HG02870 (cell line): Measurements from ENCODE around the gene TRMT61B.

Experiments
- ATAC-seq: cut with Tn5 transposase; IDR thresholded peaks from one replicate; pipeline ENCODE4 v1.9.1; 2021; ENCODE audit warnings: mild to moderate bottlenecking, moderate library complexity; ENCODE audit not compliant: unreplicated experiment

Gene TRMT61B

DNA sequence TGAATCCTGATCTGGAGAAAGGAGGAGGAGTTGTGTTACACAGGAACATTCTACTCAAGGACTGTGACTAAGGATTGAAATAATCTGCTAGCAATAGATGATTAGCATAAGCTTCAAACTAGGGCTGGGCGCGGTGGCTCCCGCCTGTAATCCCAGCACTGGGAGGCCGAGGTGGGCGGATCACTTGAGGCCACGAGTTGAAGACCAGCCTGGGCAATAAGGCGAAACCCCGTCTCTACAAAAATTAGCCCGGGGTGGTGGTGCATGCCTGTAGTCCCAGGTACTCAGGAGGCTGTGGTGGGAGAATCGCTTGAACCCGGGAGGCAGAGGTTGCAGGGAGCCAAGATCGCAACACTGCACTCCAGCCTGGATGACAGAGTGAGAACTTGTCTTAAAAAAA lies 1.5 kb downstream of the TRMT61B start:
- no peak for ATAC-seq

DNA sequence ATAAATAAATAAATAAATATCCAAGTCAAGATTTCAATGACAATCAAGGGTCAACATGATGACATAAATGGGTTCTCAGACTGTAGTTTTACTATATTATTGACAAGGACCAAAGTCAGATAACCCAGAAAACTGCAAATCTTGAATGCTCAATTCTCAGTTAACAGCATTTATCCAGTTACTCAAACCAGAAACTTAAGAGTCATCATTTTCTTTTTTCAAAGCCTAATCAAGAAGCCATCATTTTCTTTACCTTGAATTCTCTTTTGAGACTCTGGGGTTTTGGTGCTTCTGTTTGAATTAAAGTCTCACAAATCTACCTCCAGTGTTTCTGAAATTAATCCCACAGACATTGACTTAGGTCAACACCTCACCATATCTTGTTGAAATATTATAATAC lies 14.1 kb downstream of the TRMT61B start:
- no peak for ATAC-seq

DNA sequence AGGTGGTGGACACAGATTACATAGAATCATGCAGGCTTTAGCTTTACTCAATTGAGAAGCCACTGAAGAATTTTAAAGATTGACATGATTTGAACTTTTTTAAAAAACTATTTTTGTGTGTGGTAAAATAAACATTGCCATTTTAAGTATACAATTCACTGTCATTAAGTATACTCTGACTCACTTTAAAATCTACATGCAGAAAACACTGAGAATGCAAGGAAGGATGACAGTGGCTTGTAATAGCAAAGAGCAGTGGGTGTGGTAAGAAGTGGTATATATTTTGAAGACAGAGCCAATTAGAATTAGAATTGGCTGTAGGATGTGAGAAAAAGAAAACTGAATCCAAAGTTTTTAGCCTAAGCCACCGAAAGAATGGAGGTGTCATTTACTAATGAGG lies 14.9 kb downstream of the TRMT61B start:
- ATAC-seq: no peak

DNA sequence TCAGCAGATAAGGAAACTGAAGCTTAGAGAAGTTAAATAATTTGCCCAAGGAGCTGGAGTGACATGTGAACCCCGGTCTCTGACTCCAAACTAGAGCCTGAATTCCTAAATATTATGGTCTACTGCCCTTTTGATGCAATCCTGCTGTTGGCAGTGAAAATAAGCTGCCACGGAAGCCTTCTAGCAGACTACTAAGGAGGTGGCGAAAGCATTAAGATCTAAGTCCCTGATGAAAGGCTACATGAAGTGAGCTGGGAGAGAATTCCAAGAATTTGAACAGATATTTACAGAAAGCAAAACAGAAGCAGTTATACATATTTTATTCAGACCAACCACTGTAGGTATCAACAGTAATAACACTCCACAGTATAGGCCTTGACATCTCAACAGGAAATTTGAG lies 28.1 kb downstream of the TRMT61B start:
- no peak for ATAC-seq

DNA sequence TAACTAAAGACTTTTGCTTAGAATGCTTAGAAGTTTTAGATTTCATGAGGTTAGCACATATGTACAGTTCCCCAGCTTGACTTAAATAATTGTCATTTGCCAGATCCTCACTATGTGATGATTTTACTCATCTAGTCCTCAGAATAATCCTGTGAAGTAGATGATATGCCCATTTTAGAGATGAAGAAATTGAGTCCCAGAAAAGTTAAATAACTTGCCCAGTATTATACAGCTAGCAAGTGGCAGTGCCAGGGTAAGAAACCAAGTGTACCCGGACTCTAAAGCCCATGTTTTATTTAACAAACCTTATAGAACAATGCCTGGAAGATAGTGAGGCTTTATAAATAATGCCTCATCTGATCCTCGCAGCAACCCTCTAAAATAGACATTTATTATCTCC lies 31.1 kb downstream of the TRMT61B start:
- ATAC-seq: no peak

DNA sequence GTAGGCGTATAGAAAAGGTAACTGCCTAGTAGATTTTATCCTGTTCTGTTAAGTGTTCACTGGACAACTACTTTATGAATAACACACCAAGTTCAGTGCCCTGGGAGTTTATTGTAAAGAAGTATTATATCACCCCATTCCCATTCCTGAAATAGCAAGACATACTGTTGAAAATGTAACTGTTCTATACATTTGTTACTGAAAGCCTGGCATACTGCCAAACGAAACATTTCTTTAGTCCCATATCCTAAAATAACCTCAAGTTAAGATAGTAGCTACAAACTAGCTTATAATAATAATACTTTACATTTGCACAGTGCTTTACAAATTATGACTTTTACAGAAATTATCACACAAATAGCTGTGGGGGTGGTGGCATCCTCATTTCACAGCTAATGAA lies 34.3 kb downstream of the TRMT61B start:
- ATAC-seq: no peak

DNA sequence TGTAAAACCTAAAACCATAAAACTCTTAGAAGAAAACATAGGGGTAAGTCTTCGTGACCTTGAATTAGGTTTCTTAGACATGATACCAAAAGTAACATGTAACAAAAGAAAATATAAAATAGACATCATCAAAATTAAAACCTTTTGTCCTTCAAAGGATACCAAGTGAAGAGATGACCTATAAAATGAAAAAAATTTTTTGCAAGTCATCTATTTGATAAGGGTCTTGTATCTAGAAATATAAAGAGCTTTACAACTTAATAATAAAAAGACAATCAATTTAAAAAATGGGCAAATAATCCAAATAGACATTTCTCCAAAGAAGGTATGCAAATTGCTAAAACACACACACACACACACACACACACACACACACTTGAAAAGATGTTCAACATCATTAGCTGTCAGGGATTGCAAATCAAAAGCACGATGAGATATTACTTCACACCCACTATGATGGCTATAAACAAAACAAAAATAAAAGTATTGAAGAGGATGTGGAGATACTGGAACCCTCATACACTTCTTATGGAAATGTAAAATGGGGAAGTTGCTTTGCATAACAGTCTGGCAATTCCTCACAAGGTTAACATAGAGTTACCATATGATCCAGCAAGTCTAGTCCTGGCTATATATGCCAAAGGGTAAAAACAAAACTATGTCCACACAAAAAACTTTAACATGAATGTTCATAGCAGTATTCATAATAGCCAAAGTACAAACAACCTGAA lies 36.2 kb downstream of the TRMT61B start:
- no peak for ATAC-seq

DNA sequence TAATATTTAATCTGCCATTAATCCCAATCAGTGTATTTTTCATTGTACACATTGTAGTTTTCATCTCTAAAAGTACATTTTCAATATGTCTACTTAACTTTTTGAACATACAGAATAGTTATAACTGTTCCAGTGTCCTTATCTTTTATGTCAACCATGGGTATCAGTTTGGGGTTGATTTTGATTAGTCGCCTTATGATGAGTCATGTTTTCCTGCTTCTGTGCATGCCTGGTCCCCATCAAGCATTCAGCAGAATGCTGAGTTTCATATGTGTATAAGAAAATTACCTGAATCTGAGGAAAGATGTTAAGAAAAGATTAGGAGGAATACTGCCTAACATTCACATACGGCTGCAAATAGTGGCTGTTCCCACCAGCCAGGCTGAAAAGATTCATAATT lies 41.7 kb downstream of the TRMT61B start:
- ATAC-seq: no peak

DNA sequence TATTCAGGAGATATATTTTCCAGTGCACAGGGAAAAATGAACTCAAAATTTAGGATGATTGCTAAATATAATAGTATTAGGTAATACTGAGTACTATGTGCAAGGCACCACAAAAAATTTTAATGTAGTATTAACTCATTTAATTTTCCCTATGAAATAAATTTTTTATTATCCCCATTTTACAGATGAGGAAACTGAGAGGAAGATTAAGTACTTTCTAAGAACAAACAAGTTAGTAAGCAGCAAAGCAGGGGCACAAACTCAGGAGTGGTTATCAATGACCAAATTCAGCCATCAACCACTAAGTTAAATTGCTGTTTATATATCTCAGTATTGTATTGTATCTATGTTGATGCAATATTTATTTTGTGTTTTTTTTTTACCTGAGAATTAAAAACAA lies 45.2 kb downstream of the TRMT61B start:
- ATAC-seq: no peak

DNA sequence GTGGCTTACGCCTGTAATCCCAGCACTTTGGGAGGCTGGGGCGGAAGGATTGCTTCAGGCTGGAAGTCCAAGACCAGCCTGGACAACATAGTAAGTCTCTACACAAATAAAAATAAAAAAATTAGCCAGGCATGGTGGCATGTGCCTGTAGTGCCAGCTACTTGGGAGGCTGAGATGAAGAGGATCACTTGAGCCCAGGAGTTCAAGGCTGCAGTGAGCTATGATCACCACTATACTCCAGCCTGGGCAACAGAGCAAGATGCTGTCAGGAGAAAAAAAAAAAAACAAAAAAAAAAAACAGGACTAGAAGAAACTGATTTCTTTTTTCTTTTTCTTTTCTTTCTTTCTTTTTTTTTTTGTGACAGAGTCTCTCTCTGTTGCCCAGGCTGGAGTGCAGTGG lies 45.9 kb downstream of the TRMT61B start:
- no peak for ATAC-seq

DNA sequence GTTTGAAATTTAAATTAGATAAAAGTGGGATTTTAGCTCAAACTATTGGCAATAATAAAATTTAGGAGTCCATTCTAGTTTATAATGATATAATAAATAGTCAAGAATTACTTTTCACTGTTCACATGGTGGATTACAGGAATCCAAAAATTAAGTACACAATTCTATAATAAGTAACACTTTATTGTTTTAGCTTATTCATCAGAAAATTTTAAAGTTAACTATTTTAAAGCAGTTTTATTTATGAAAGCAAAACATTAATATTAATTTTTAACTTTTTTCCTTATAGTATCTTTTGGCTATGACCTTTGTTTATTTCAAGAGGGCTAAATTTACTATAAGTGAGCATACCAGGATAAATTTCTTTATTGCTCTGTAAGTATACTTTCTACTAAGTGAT lies 48.1 kb downstream of the TRMT61B start:
- ATAC-seq: no peak

DNA sequence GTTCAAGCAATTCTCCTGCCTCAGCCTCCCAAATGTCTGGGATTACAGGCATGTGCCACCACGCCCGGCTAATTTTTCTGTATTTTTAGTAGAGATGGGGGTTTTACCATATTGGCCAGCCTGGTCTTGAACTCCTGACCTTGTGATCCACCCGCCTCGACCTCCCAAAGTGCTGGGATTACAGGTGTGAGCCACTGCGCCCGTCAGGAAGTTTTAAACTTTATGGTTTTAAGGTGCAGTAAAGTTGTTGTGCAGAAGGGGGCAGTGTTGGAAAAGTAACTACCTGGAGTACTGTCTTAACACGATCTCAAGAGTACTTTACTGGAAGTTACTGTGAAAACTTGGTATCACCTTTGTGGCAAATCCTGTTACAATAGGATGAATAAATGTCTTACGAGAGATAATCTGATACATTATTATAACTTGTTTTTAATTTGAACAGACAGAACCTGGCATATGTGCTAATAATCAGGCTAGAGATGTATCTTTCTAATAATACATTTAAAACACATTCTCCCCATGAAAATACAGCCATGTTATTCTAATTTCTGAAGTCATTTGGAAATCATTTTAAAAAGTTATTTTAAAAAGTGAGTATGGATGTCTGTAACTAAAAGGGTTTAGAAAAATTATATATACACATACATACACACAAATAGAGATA lies 48.7 kb downstream of the TRMT61B start:
- no peak for ATAC-seq

DNA sequence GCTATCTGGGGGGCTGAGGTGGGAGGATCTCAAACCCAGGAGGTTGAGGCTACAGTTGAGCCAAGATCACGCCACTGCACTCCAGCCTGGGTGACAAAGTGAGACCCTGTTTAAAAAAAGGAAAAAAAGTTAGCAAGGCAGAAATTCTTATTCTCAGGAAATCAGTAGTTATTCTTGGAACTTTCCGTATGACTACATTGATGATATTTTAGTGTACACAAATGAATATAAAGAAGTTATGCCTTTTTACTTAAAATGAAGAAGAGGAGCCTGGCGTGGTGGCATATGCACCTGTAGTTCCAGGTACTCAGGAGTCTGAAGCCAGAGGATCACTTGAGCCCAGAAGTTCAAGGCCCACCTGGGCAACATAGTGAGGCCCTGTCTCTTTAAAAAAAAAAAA lies 52.1 kb downstream of the TRMT61B start:
- ATAC-seq: no peak

DNA sequence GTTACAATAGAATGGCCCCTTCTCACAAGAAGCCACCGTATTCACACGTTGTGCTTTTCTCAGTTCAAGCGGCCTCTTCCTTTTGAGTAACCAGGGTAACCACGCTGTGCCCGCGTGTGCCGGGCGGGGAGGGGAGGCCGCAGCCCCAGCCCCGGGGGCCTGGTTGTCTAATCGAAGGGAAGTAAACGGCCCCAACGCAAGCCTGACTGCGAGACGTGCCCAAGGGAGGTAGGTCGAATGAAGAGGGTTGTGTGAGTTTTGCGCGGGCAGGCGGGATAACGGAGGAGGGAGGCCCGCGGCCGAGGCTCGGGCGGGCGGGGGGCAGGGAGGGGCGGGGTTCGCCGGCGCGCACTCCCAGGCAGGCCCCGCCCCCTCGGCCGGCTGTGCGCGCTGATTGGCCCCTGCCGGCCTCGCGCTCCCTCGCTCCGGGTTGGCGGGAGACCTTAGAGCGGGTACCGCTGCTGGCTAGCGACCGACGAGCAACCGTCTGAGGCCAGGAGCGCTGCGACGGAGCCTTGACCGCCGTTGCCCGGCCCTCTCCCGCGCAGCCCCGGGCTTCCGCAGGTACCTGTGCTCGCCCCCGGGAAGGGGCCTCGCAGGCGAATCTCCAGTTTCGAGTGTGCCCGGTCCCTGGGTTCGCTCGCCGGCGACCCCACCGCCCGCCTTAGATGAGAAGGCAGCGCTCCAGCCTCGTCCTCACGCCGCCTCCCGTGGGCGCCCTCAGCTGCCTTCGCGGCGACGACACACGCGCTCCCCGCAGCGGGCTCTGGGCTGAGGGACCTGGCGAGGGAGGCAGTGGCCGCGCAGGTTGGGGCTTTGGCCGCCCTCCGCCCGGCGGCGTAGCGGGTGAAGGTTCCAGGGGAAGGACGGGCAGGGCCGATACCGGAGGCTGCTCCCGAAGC lies 59.5 kb downstream of the TRMT61B start, which contains the start of gene SPDYA:
Gene SPDYA, plus strand, starts transcription at position 451 of the 902 bp plus-strand sequence. CDS start 5,181 bp downstream, outside the sequence.
- peak; percentile 68 for ATAC-seq

DNA sequence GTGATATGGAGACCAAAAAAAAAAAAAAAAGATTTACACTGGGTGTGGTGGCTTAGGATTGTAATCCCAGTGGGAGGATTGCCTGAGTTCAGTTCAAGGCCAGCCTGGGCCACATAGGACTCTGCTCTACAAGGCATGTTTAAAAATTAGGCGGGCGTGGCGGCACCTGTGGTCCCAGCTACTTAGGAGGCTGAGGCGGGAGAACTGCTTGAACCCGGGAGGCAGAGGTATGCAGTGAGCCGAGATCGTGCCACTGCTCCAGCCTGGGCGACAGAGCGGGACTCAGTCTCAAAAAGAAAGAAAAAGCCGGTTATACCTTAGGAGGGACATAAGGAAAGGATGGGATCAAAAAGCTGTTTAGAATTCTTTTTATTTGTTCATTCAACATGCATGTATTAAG lies 60.2 kb downstream of the TRMT61B start:
- ATAC-seq: no peak

DNA sequence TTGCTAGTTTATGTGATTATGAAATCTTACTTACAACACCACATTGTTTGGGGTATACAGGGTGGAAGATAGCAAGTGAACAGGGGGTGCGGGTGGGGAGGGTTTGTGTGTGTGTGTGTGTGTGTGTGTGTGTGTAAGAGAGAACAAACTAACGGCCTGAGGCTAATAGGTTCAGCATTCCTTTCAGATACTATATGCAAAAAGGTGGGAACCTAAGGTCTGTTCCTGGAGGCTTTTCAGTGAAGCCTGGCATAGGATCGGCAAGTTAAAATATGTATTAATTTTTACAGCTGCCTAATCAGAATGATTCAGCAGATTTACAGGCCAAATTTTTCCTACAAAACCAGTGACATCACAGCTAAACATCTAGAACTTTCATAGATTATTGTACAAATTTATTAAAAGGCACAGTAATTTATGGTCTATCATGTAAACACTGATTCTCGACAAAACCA lies 67.1 kb downstream of the TRMT61B start:
- no peak for ATAC-seq

DNA sequence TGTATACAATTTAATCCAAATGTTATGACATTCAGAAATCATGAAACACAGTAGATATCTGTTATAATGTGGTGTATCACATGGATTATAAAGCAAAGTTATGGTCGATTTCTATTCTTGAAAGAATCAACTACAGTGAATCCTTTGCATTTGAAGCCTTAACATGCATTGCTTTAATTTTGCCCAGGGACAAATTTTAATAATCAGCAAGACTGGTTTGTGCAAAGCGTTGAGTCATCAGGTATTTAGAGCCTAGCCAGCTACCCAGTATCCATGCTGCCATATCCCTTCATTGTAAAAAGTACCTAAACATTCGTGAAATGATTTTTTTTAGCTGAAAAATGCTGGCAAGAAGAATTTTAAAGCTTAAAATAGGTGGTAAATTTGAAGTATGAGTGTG lies 68.4 kb downstream of the TRMT61B start:
- ATAC-seq: no peak
